ENCODE measurements around the gene MDH1. TPM values are rescaled to one million over a fixed set of nuclear protein-coding genes. Genes with fewer than 3 reads are reported as not detected.

The MDH1 gene
- total RNA-seq: 100 to 1,000 TPM; 214 to 522 (median 291) TPM

GRCh38 chr2:63588385-63589147, at the start of gene MDH1, which contains the start of gene WDPCP:
Gene MDH1, plus strand, starts transcription at chr2:63588963. Its CDS starts 81 bp downstream, at chr2:63589044.
Gene WDPCP, minus strand, starts transcription at chr2:63588477. Its CDS starts 206 bp downstream, at chr2:63588271.
- no peak for TF ChIP-seq CTCF (IDR thresholded peaks at IDR 0.05; ENCODE audit: low read depth)

GRCh38 chr2:63539416-63540162, 49.2 kb upstream of the MDH1 start:
- TF ChIP-seq CTCF (IDR thresholded peaks at IDR 0.05; ENCODE audit: low read depth): no peak

GRCh38 chr2:63544017-63544627, 44.6 kb upstream of the MDH1 start:
- no peak for TF ChIP-seq CTCF (IDR thresholded peaks at IDR 0.05; ENCODE audit: low read depth)

GRCh38 chr2:63545023-63545422, 43.7 kb upstream of the MDH1 start:
- TF ChIP-seq CTCF (IDR thresholded peaks at IDR 0.05; ENCODE audit: low read depth): no peak

- TF ChIP-seq CTCF (IDR thresholded peaks at IDR 0.05; ENCODE audit: low read depth): no peak
Observed at GRCh38 chr2:63553049-63553448, 35.7 kb upstream of the MDH1 start.

- no peak for TF ChIP-seq CTCF (IDR thresholded peaks at IDR 0.05; ENCODE audit: low read depth)
Observed at GRCh38 chr2:63555299-63555698, 33.5 kb upstream of the MDH1 start.

- TF ChIP-seq CTCF (IDR thresholded peaks at IDR 0.05; ENCODE audit: low read depth): no peak
Observed at GRCh38 chr2:63555931-63556330, 32.8 kb upstream of the MDH1 start.

Data from subcutaneous adipose tissue (tissue), 4 donors.